Measurements from ENCODE around the gene EXOSC10.
"Not testable (repeated sequence)": the region's sequence is repeated elsewhere in the genome, so short reads cannot be mapped to it uniquely, and the experiment has no call there.

The EXOSC10 gene

GRCh38 chr1:11062965-11063401 is 36.7 kb downstream of the EXOSC10 start:
- in situ Hi-C loops (cut with HindIII; ENCODE audit: low sequenced_read_pairs): no loop called here

- in situ Hi-C loops (cut with HindIII; ENCODE audit: low sequenced_read_pairs): no loop called here
Observed at GRCh38 chr1:11061652-11062365, 37.9 kb downstream of the EXOSC10 start.

GRCh38 chr1:11059968-11060830 is 39.5 kb downstream of the EXOSC10 start, which contains the start of gene SRM:
Gene SRM (minus strand): TSS chr1:11060018. CDS start chr1:11059943, 75 bp downstream.
- in situ Hi-C loops (cut with HindIII; ENCODE audit: low sequenced_read_pairs): no loop called here

- in situ Hi-C loops (cut with HindIII; ENCODE audit: low sequenced_read_pairs): no loop called here
Observed at GRCh38 chr1:11059155-11059967, 40.3 kb downstream of the EXOSC10 start.

- in situ Hi-C loops (cut with HindIII; ENCODE audit: low sequenced_read_pairs): no loop called here
Observed at GRCh38 chr1:11058595-11059154, 41.0 kb downstream of the EXOSC10 start.

GRCh38 chr1:11058026-11058425 is 41.6 kb downstream of the EXOSC10 start:
- in situ Hi-C loops (cut with HindIII; ENCODE audit: low sequenced_read_pairs): no loop called here

GRCh38 chr1:11057477-11057876 is 42.2 kb downstream of the EXOSC10 start:
- in situ Hi-C loops (cut with HindIII; ENCODE audit: low sequenced_read_pairs): no loop called here

GRCh38 chr1:11056504-11056903 is 43.2 kb downstream of the EXOSC10 start:
- in situ Hi-C loops (cut with HindIII; ENCODE audit: low sequenced_read_pairs): no loop called here

GRCh38 chr1:11055676-11056075 is 44.0 kb downstream of the EXOSC10 start:
- in situ Hi-C loops (cut with HindIII; ENCODE audit: low sequenced_read_pairs): no loop called here

GRCh38 chr1:11054666-11055065 is 45.0 kb downstream of the EXOSC10 start:
- in situ Hi-C loops (cut with HindIII; ENCODE audit: low sequenced_read_pairs): no loop called here

GRCh38 chr1:11054181-11054580 is 45.5 kb downstream of the EXOSC10 start:
- in situ Hi-C loops (cut with HindIII; ENCODE audit: low sequenced_read_pairs): no loop called here

GRCh38 chr1:11053758-11054137 is 45.9 kb downstream of the EXOSC10 start:
- in situ Hi-C loops (cut with HindIII; ENCODE audit: low sequenced_read_pairs): no loop called here

- in situ Hi-C loops (cut with HindIII; ENCODE audit: low sequenced_read_pairs): no loop called here
Observed at GRCh38 chr1:11052839-11053757, 46.6 kb downstream of the EXOSC10 start.

GRCh38 chr1:11051781-11052511 is 47.7 kb downstream of the EXOSC10 start:
- in situ Hi-C loops (cut with HindIII; ENCODE audit: low sequenced_read_pairs): no loop called here

- in situ Hi-C loops (cut with HindIII; ENCODE audit: low sequenced_read_pairs): not testable (repeated sequence)
Observed at GRCh38 chr1:11051121-11051520, 48.5 kb downstream of the EXOSC10 start.

GRCh38 chr1:11046625-11047365 is 52.9 kb downstream of the EXOSC10 start, which contains the start of gene MASP2:
Gene MASP2 (minus strand): TSS chr1:11047239. CDS start chr1:11047207, 32 bp downstream.
- in situ Hi-C loops (cut with HindIII; ENCODE audit: low sequenced_read_pairs): no loop called here

GRCh38 chr1:11046270-11046566 is 53.5 kb downstream of the EXOSC10 start:
- in situ Hi-C loops (cut with HindIII; ENCODE audit: low sequenced_read_pairs): no loop called here

- in situ Hi-C loops (cut with HindIII; ENCODE audit: low sequenced_read_pairs): no loop called here
Observed at GRCh38 chr1:11045428-11046269, 54.0 kb downstream of the EXOSC10 start.
